ENCODE data around the gene ZNF276. TPM values are rescaled to one million over a fixed set of nuclear protein-coding genes. Genes with fewer than 3 reads are reported as not detected.
"Not testable (repeated sequence)": the region's sequence is repeated elsewhere in the genome, so short reads cannot be mapped to it uniquely, and the experiment has no call there.

ZNF276 gene
- total RNA-seq, 1 experiment from 2014 or later = 6.9 TPM

DNA sequence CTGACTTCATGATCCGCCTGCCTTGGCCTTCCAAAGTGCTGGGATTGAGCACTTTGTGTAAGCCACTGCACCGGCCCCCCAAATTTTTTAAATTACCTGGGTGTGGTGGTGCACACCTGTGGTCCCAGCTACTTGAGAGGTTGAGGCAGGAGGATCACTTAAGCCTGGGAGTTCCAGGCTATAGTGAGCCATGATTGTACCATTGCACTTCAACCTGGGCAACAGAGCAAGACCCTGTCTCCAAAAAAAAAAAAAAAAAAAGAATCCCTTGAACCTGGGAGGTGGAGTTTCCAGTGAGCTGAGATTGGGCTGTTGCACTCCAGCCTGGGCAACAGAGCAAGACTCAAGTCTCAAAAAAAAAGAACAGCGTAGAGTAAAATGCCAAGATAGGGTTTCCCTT is 15.2 kb downstream of the ZNF276 start:
- DNase-seq (ENCODE audit: low spot score) = no peak

DNA sequence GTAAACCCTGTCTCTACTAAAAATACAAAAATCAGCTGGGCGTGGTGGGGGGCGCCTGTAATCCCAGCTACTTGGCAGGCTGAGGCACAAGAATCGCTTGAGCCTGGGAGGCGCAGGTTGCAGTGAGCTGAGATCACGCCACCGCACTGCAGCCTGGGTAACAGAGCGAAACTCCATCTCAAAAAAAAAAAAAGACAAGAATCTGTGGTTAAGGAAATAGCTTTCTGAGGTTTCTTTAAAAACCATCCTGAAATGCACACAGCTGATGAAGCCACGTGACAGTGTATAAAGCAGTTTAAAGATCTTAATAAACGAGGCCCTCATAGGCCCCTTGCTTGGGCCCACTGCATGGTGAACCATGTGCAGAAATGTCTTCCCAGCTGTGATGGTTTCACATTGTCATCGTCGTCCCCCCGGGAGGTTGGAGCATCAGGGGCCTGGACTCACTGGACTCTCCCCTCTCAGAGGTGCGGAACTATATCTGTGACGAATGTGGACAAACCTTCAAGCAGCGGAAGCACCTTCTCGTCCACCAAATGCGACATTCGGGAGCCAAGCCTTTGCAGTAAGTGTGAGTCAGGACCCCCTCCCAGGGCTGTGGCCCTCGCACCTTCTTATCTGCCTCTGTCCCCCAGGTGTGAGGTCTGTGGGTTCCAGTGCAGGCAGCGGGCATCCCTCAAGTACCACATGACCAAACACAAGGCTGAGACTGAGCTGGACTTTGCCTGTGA is 16.2 kb downstream of the ZNF276 start:
- DNase-seq (ENCODE audit: low spot score) = no peak

DNA sequence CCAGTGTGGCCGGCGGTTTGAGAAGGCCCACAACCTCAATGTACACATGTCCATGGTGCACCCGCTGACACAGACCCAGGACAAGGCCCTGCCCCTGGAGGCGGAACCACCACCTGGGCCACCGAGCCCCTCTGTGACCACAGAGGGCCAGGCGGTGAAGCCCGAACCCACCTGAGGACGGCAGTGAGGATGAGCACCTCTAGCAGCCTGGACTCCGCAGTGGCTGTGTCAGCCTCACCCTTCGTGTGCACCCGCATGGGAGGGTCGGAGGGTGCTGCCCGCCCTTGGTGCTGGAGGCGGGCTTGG is 16.7 kb downstream of the ZNF276 start:
- no peak for DNase-seq (ENCODE audit: low spot score)

DNA sequence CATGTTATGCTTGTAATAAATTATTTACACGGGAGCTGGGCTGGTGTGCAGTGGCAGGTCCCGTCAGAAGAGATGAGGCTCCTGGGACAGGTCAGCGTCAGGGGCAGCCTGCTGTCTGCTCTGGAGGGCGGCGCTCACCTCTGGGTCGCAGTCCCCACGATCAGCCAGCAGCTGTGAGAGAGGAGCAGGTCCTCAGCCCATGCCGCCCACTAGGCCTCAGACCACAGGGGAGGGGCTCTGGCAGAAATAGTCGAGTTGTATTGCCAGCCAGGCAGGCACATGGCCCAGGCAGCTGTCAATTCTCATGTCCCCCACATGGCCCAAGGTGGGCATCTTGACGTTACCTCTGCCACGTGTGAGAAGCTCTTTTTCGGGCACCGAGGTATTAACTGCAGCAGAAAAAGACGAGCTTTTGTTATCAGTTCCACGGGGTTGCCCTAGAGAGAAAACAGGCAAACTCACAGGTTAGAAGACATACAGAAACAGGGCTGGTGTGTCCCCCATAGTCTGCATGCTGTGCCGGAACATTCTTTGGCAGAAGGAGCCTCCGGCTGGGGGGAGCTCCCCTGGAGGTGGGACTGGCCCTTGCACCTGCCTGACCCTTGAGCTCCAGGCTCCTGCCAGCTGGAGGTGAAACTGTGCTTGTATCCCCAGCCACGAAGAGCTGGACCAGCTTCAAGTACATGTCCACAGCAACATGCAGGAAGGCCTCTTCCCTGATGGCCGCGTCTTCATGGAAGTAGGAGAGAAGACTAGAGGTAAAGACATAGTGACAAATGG is 17.4 kb downstream of the ZNF276 start:
- DNase-seq (ENCODE audit: low spot score) = no peak

DNA sequence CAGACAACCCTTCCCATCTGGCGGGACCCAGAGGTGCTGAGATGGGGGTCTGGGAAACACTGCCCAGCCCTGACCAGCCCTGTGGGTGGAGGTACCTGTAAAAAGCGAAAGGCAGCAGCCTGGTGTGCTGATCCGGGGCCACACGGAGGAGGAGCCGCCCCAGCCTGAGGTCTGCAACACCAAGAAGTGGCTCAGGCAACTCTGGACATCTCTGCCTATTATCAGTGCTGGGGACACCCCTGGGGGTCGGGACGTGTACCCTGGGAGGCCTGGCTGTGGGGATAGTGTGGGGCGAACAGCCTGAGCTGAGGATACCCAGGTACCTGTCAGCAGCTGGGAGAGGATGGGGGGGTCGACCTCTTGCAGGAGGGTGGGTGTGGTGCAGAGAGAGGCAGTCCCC is 18.0 kb downstream of the ZNF276 start:
- no peak for DNase-seq (ENCODE audit: low spot score)

DNA sequence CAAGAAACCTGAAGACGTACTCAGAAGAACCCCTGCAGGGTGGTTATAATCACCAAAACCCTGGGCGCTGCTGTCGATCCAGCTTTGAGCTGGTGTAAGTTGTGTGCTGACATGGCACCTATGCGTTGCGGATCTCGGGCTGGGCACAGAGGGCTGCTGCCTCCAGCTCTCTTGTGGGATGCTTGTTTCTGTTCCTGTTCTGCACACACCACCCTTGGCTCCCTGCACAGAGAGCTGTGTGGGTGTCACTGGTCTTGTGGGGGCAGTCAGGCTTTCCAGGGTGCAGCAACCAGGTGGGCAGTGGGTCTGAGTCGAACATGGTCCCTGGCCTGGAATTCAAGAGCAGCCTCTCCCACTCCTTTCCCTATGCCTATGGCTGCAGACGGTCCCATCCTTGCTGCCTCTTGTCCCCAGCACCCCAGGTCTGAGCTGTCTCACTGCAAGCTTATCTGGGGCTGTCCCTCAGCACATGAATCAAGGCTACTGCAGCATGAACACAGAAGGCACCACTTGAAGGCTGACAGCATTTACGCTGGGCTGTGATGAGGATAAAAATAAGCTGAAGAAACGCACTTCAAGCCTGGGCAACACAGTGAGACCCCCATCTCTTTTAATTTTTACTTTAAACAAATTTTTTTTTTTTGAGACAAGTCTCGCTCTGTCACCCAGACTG is 20.1 kb downstream of the ZNF276 start:
- DNase-seq (ENCODE audit: low spot score) = no peak

DNA sequence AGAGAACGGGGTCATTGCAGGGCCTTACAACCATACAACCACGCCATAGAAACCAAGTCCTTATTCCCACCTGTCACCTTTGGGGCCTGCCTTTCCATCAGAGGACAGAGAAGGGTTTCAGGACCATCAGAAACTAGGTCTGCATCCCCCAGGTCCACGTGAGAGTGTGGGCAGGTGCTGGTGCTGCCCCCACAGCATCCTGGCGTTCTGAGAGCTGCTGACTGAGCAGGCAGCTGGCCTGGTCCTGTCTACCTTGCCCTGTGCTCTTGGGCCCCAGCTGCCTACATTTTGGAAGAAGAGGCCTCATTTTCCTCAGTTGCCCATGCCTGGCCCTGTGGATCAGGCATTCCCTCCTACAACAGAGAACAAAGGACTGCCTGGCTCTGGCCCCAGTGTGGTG is 21.6 kb downstream of the ZNF276 start:
- no peak for DNase-seq (ENCODE audit: low spot score)

DNA sequence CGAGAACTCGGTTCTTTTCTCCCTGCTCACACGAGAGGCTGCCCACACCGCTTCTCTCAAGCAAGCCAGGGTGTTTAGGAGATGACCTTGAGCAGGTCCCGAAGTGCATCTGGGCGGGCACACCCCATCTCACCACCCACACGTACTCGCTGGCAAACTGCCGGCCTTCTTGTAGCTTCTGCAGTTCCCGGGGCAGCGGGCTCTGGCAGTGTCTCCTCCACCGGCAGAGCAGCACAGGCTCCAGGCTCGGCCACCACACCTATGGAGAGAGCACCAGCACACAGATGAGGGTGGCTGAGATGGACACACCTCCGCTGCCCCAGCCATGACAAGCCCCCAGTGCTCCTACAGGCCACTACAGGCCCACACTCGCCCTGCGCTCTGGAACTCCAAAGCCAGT is 23.5 kb downstream of the ZNF276 start:
- no peak for DNase-seq (ENCODE audit: low spot score)

DNA sequence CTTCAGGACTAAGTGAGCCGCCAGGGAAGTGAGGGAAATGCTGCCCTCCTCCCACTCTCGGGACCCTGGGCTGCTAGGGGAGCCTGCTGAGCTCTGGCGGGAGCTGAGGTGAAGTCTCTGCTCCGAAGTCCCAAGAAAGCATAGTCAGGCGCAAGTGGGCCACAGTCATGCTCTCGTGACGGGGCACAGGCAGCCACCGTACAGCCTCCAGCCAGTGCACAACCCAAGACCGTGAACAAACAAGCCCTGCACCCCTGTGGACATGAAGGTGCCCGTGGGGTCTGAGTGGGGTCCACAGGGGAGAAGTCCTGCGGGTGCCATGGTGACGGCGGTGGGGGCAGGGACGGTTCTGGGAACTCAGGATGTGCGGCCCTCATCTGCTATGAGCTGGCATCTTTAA is 24.7 kb downstream of the ZNF276 start:
- no peak for DNase-seq (ENCODE audit: low spot score)

DNA sequence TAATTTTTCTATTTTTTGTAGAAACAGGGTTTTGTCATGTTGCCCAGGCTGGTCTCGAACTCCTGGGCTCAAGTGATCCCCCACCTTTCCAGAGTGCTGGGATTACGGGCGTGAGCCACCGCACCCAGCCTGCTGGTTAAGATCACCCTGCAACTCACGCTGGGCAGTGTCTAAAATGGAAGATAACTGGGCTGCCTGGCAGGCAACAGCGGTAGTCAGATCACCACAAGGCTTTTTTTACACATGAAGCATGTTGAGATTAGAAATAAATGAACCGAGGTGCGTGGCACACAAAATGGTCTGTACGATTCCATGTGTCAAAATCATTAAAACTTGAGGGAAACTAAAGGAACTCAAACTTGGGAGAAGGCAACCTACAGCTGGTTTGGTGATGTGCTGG is 26.7 kb downstream of the ZNF276 start:
- no peak for DNase-seq (ENCODE audit: low spot score)

DNA sequence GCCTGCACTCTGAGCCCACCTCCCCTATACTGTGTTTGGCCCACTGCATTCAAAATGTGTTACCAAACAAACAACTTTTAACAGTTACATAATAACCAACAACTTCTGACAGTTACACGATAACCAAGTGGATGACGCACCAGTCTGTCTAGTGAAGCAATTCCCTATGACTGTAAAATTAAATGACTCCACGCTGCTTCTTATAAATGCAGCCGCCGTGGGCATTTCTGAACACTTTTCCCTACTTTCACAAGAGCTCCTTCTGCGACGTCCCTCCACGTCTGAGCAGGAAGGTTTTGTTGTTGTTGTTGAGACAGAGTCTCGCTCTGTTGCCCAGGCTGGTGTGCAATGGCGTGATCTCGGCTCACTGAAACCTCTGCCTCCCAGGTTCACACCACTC is 27.6 kb downstream of the ZNF276 start:
- no peak for DNase-seq (ENCODE audit: low spot score)

DNA sequence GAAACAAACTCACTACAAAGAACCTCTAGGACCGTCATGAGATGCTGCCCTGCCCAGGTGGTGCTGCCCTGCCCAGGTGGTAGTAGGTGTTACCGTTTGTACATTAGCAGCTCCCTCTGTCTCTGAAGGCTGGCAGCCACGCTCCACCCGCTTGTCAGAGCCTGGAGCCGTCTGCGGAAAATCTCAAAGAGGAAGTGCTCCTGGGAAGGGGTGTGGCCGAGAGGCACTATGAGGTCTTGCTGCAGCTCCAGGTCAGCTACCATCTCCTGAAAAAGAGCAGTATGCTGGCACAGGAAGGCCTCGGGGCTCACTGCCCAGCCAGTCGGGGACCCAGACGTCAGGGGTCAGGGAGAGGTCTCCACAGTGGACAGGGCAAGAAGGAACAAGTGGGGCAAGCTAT is 28.3 kb downstream of the ZNF276 start:
- DNase-seq (ENCODE audit: low spot score) = no peak

DNA sequence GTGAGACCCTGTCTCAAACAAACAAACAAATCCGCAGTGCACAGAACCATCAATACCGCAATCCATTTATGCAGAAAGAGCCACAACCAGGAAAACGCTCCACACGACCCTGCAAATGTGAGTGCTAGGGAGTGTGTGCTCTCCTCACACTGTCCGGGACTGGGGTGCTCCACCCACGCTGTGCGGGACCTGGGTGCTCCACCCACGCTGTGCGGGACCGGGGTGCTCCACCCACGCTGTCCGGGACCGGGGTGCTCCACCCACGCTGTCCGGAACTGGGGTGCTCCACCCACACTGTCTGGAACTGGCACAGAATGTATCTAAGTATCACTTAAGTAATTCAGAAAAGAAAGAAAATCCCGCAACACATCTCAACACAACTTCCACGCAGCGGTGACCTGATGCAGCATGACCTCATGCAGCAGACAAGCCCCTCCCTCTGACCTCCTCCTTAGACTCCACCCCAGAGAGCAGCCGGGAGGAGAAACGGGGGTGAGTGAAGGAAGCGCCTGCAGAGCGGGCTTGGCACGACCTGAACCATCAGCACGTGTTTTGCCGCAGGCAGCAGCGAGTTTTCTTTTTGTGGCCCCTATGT is 38.5 kb downstream of the ZNF276 start:
- no peak for DNase-seq (ENCODE audit: low spot score)

DNA sequence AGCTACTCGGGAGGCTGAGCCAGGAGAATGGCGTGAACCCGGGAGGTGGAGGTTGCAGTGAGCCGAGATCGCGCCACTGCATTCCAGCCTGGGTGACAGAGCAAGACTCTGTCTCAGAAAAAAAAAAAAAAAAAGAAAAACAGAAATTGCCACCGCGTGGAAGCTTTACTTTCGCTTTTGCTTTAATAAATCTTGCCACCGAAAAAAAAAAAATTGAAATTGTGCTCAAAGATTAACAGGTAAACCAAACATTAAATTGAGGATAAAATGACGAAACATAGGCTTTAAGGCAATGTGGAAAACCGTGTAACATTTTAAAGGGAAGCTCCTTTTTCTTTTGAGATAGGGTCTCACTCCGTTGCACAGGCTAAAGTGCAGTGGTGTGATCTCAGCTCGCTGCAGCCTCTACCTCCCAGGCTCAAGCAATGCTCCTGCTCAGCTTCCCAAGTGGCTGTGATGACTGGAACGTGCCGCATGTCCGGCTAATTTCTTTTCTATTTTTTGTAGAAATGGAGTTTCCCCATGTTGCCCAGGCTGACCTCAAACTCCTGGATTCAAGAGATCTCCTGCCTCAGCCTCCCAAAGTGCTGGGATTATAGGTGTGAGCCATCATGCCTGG is 40.1 kb downstream of the ZNF276 start:
- no peak for DNase-seq (ENCODE audit: low spot score)

DNA sequence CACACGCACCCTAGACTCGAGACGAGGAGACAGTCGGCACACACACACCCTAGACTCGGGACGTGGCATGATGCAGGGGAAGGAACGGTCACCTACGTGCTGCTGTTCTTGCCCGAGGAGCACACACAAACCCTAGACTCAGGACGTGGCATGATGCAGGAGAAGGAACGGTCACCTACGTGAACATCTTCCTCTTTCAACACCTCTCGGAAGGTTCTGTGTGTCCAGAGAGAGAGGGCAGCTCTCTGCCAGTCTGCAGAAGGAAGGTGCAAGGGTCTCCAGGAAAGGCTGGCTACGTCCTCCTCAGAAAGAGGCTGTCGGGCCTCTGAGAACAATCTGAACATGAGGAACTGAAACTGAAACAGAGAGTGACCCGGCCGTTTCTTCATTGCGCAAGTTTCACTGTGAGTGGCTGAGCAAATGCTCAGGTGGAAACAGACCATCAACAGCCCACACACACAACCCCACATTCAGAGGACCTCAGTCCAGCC is 43.4 kb downstream of the ZNF276 start:
- no peak for DNase-seq (ENCODE audit: low spot score)

DNA sequence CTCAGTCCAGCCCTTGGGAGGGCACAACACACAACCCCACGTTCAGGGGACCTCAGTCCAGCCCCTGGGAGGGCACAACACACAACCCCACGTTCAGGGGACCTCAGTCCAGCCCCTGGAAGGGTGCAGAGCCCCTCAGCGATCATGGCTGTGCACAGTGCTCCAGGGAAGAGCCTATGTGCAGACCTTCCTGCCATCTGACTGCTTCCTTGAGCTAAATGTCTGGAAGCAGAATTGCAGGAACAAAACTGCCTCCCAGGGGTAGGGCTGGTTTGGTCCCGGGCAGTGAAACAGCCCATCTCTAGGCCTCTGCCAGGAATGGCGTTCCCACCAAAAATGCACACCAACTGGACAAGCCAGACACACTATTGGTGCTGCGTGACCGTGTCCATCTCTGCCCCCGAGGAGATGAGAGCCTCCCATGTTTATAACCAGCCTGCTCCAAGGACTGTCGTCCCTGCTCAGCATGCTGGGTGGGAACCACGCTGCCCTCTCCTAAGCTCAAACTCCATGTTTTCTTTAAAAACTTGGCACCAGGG is 44.0 kb downstream of the ZNF276 start:
- DNase-seq (ENCODE audit: low spot score) = no peak

DNA sequence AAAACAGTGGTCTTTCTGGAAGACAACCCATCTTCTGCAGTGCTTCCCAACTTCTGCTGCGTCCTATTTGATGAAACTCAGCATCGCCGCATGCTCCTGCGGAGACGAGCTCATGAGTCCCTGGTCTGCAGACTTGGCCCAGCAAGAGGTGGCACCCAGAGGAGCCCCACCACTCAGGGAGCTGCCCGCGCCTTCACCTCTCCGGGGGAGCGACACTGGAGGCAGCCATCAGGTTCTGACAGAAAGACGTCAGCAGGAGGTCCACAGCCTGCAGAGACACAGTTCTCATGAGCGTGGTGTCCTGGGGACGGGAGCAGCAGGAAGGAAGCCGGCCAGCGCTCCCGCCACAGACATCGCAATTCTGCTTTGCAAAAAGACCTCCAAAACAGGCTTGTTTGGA is 49.0 kb downstream of the ZNF276 start:
- no peak for DNase-seq (ENCODE audit: low spot score)

DNA sequence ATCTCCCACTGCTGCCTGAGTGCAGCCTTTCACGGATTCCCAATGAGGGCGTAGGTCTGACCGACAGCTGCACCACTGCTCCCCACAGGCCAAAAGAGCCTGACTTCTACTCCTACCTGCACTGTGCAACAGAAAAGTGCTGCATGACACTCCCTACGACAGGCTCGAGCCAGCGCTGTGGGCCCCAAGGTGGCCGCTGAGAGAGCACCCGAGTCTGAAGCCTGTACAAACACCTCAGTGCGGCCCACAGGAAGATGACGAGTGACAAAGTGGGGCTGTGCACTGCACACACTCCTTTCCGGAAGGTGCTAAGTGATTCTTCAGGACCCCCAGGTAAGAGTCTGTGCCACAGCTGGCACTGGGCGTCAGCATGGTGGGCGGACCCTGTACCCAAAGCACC is 53.9 kb downstream of the ZNF276 start:
- DNase-seq (ENCODE audit: low spot score) = peak; percentile 1

DNA sequence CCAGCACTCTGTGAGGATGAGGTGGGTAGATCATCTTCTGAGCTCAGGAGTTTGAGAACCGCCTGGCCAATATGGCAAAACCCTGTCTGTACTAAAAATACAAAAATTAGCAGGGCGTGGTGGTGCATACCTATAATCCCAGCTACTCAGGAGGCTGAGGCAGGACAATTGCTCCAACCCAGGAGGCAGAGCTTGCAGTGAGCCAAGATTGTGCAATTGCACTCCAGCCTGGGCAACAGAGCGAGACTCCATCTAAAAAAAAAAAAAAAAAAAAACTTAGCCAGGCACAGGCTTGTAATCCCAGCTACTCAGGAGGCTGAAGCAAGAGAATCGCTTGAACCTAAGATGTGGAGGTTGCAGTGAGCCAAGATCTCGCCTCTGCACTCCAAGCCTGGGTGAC is 56.9 kb downstream of the ZNF276 start:
- DNase-seq (ENCODE audit: low spot score) = not testable (repeated sequence)

DNA sequence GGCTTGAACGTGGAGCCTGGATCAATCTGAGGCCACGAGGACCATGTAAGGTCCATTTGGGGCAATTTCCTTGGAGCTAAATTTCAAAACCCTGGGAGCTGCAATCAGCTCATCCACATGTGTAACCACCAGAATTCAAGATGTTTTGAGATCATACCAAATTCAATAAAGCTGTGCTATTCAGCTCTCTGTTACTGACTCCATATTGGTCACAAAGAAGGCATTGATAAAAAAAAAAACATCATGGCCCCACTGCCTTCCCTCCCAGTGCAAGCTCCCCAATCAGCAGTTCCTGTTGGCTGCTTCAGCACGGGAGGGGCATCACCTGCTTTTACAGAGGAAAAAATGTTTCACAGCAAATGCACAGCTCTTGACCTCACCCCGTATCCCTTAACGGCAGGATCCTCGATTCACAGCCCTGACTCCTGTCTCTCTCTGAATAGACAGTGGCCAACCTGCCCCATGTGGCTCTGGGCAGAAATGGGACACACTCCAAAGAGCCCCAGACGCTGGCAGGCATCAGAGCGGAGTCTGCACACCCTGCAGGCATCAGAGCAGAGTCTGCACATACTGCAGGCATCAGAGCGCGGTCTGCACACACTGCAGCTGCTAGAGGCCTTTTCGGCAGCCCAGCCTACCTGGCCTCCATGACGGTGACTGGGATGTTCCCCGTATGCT is 58.0 kb downstream of the ZNF276 start:
- DNase-seq (ENCODE audit: low spot score) = no peak

DNA sequence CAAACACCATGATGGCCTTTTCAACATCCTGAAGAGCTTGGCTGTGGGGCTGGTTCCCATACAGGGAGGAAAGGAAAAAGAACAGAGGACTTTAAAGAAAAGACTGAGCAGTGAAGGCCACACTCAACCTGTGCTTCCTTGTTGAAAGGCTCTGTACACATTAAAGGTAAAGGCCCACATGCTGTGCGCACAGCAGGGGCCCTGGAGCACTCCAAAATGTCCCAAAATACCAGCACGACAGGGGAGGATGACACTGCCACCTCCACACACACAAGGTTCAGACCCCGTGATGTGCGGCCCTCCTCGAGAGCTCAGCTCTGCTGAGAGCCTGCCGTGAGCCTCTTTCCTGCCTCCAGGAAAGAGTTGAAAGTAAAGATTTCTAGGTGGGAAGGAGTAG is 58.6 kb downstream of the ZNF276 start:
- DNase-seq (ENCODE audit: low spot score) = no peak

All from H4 (cell line).